Endothelial cell of umbilical vein (primary cell): ENCODE measurements around the gene TOMM20.

Source experiments
- EZH2 ChIP-seq: IDR thresholded peaks from 2 replicates; pipeline ENCODE4 v1.6.1; 2012; ENCODE audit warnings: borderline replicate concordance, low read depth, mild to moderate bottlenecking, moderate library complexity, low read length, inconsistent platforms; ENCODE audit not compliant: severe bottlenecking
- FOS ChIP-seq: IDR thresholded peaks from 2 replicates; pipeline ENCODE4 v1.6.1; 2011; ENCODE audit warnings: mild to moderate bottlenecking, low read length, moderate library complexity, borderline replicate concordance; ENCODE audit not compliant: insufficient read depth
- GATA2 ChIP-seq: IDR thresholded peaks from 2 replicates; pipeline ENCODE4 v1.7.0; 2011; ENCODE audit warnings: low read depth, mild to moderate bottlenecking, moderate library complexity, mixed read lengths, low read length; ENCODE audit not compliant: insufficient read length, insufficient read depth
- JUN ChIP-seq: IDR thresholded peaks from 2 replicates; pipeline ENCODE4 v1.6.1; 2011; ENCODE audit warnings: borderline replicate concordance, low read depth; ENCODE audit not compliant: insufficient read length, insufficient read depth
- MYC ChIP-seq: IDR thresholded peaks from one replicate; pipeline ENCODE4 v1.6.1; 2011; ENCODE audit warnings: mild to moderate bottlenecking, low read depth, low read length
- POLR2A ChIP-seq: IDR thresholded peaks from 2 replicates; pipeline ENCODE4 v1.6.1; 2012; ENCODE audit warnings: low read depth, mild to moderate bottlenecking, control low read depth, low read length
- POLR2AphosphoS5 ChIP-seq: IDR thresholded peaks from 2 replicates; pipeline ENCODE4 v1.6.1; 2012; ENCODE audit warnings: low read depth, mild to moderate bottlenecking, control low read depth, low read length, moderate library complexity; ENCODE audit not compliant: insufficient read depth
- TF ChIP-seq, protein P1 (sequence below), 2 donors: IDR thresholded peaks; 1 replicate in 1 of 2; 2 replicates in 1 of 2; pipeline ENCODE4 v1.5.1; 2011; ENCODE audit warnings: low read length in 2 of 2, mild to moderate bottlenecking in 2 of 2, moderate library complexity in 2 of 2, control low read depth in 1 of 2, inconsistent platforms in 1 of 2, low read depth in 1 of 2; ENCODE audit not compliant: insufficient read depth in 1 of 2; ENCODE audit errors: extremely low read depth in 1 of 2
- TF ChIP-seq, protein P2 (sequence below): IDR thresholded peaks from 2 replicates; pipeline ENCODE4 v1.6.1; 2011; ENCODE audit not compliant: insufficient read depth, insufficient read length

DNA sequence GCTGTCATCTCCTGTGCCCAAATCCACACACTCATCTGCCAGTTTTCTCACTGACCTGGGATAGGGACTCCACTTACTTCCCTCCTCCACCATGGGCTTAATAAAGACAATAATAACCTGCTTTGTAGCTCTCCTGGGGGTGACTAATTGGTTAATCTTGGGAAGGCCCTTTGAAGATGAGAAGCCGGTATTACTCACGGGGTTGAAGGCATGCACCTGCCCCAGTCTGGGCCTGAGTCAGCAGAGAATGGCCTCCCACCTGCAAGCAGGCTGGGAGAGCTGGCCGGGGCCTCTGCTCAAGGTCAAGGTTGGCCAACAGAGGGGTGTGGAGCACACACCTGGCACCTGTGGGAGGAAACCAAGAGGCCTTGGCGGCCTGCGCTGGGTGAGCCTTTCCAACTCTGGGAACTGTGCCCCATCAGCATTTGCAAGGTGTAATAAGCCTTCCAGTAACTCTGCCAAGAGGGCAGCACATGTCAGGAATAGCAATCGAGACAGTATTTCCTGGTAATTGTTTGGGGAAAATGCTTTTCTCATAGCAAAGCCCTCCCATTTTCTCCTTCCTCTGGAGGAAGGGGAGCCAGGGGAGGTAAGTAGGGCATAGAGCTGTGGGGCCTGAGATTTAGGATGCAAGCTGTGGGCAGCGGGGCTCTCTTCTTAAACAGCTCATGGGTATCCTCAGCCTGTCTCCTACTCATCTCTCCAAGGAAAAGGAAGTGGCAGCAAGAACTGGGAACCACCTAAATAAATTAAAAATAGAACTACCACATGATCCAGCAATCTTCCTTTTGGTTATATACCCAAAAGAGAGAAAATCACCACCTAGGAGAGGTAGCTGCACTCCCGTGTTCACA lies 49.0 kb downstream of the TOMM20 start:
- no peak for TF ChIP-seq MYC
- TF ChIP-seq, protein P1, sequence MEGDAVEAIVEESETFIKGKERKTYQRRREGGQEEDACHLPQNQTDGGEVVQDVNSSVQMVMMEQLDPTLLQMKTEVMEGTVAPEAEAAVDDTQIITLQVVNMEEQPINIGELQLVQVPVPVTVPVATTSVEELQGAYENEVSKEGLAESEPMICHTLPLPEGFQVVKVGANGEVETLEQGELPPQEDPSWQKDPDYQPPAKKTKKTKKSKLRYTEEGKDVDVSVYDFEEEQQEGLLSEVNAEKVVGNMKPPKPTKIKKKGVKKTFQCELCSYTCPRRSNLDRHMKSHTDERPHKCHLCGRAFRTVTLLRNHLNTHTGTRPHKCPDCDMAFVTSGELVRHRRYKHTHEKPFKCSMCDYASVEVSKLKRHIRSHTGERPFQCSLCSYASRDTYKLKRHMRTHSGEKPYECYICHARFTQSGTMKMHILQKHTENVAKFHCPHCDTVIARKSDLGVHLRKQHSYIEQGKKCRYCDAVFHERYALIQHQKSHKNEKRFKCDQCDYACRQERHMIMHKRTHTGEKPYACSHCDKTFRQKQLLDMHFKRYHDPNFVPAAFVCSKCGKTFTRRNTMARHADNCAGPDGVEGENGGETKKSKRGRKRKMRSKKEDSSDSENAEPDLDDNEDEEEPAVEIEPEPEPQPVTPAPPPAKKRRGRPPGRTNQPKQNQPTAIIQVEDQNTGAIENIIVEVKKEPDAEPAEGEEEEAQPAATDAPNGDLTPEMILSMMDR (IDR thresholded peaks at IDR 0.05; ENCODE audit: extremely low read depth in 1 of 2, insufficient read depth in 1 of 2, low read depth in 1 of 2, low read length in 2 of 2) = no peak
- TF ChIP-seq POLR2A = no peak
- TF ChIP-seq EZH2 = no peak
- TF ChIP-seq, protein P2, sequence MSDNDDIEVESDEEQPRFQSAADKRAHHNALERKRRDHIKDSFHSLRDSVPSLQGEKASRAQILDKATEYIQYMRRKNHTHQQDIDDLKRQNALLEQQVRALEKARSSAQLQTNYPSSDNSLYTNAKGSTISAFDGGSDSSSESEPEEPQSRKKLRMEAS = no peak
- TF ChIP-seq POLR2AphosphoS5 = no peak
- no peak for TF ChIP-seq FOS
- TF ChIP-seq GATA2 = no peak
- no peak for TF ChIP-seq JUN
